MG63 (cell line): ENCODE data around the gene FUT7. TPM values are rescaled to one million over a fixed set of nuclear protein-coding genes. Genes with fewer than 3 reads are reported as not detected.

Experiments used
- DNase-seq: peaks from one replicate; pipeline ENCODE4 v3.0.0-alpha.2; 2020
- H3K27me3 ChIP-seq: fragments of 250-450 bp; sonication (Bioruptor Pico); 2 replicates; pipeline ENCODE4 v1.5.1; 2020; ENCODE audit warnings: mild to moderate bottlenecking, moderate library complexity
- H3K36me3 ChIP-seq: fragments of 250-450 bp; sonication (Bioruptor Pico); 2 replicates; pipeline ENCODE4 v1.5.1; 2020; ENCODE audit warnings: mild to moderate bottlenecking, moderate library complexity
- H3K4me3 ChIP-seq: fragments of 250-450 bp; sonication (Bioruptor Pico); 2 replicates; pipeline ENCODE4 v1.5.1; 2020; ENCODE audit warnings: mild to moderate bottlenecking, moderate library complexity
- H3K9me3 ChIP-seq: fragments of 250-450 bp; sonication (Bioruptor Pico); 2 replicates; pipeline ENCODE4 v1.5.1; 2020; ENCODE audit warnings: mild to moderate bottlenecking, moderate library complexity
- total RNA-seq: library from RNA; depleted of rRNA; stranded (reverse); fragments of >200 nt; shearing (Covaris generic); gene quantifications from 2 replicates; pipeline ENCODE4 v1.2.3, GENCODE V29; 2014; ENCODE audit warnings: low replicate concordance

Gene FUT7
- total RNA-seq, 1 experiment from 2014 or later, result not detected

GRCh38 chr9:137018761-137019559 is 12.9 kb downstream of the FUT7 start:
- no peak overlapping the region for H3K4me3 ChIP-seq
- no peaks in the 10 kb centered on the region; the same call in 1 of the 2 replicates for H3K36me3 ChIP-seq
- H3K27me3 ChIP-seq, result no peaks in the 10 kb centered on the region
- no peak for DNase-seq
- H3K9me3 ChIP-seq, result no peaks in the 10 kb centered on the region

DNA sequence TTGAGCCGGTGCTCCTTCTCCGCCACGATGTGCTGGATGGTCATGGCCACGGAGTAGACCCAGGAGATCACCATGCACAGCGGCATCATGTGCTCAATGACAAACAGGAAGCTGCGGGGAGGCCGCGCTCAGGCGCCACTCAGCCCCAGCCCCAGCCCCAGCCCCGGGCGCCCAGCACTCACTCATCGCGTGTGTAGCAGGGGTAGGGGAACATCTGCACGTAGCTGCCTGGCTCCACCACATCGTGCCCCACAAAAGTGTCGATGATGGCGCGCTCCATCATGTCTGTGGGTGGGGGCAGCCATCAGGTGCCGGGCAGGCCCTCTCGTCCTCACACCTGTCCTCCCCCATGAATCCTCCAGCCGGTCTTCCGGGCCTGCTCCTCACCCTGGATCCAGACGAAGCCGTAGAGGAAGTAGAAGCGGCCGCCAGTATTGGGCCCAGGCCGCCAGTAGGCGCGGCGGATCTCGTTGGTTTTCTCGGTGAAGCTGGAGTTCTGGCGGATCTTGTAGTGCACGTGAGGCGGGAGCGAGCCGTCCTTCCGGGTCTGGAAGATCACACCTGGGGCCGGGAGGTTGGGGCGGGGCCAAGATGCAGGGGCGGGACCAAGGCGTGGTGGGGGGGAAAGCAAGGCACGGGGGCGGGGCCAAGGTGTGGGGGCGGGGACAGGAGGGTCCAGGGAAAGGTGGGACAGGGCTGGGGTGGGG is 13.9 kb downstream of the FUT7 start:
- Histone ChIP-seq H3K9me3 (no peaks in the 10 kb centered on the region), H3K36me3 (no peaks in the 10 kb centered on the region; the same call in 1 of the 2 replicates), H3K4me3 (no peak overlapping the region), H3K27me3 (no peaks in the 10 kb centered on the region)
- no peak for DNase-seq

DNA sequence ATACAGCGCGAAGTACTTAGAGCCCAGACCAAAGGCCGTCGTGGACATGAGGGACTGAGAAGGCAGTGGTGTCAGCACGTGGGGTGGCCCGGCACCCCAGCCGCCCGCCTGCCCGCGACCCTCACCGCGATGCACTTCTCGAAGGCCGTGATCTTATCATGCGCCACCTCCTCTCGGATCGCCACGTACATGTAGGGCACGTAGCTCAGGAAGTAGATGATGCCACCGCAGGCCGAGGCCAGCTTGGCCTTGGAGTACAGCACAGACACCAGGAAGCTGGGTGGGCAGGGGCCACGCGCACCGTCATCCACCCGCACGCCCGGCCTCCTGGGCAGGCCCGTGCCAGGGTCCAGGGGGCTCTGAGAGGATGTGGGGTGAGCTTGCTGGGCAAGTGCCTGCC is 14.8 kb downstream of the FUT7 start:
- no peaks in the 10 kb centered on the region for H3K9me3 ChIP-seq
- H3K27me3 ChIP-seq, result no peaks in the 10 kb centered on the region
- DNase-seq, result no peak
- H3K4me3 ChIP-seq, result no peak overlapping the region
- no peaks in the 10 kb centered on the region for H3K36me3 ChIP-seq

GRCh38 chr9:137016436-137016835 is 15.5 kb downstream of the FUT7 start:
- H3K9me3 ChIP-seq, result no peaks in the 10 kb centered on the region
- DNase-seq, result no peak
- H3K4me3 ChIP-seq, result no peak overlapping the region
- H3K27me3 ChIP-seq, result no peaks in the 10 kb centered on the region
- H3K36me3 ChIP-seq, result no peaks in the 10 kb centered on the region

DNA sequence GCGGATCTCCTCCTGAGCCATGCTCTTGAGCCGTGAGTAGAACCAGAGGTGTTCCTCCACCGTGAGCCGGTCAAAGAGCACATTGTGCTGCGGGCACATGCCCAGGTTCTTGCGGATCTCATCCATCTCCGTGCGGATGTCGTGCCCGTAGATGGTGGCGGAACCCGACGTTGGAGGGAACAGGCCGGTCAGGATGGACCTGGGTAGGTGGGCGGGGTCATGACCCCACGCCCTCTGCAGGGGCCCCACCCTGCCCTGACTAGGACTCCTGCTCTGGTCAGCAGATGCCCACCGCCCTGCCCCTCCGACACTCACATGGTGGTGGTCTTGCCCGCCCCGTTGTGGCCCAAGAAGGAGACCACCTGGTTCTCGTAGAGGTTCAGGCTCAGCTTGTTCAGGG is 15.9 kb downstream of the FUT7 start:
- no peak for DNase-seq
- H3K27me3 ChIP-seq, result no peaks in the 10 kb centered on the region
- no peak overlapping the region for H3K4me3 ChIP-seq
- no peaks in the 10 kb centered on the region for H3K36me3 ChIP-seq
- no peaks in the 10 kb centered on the region for H3K9me3 ChIP-seq

DNA sequence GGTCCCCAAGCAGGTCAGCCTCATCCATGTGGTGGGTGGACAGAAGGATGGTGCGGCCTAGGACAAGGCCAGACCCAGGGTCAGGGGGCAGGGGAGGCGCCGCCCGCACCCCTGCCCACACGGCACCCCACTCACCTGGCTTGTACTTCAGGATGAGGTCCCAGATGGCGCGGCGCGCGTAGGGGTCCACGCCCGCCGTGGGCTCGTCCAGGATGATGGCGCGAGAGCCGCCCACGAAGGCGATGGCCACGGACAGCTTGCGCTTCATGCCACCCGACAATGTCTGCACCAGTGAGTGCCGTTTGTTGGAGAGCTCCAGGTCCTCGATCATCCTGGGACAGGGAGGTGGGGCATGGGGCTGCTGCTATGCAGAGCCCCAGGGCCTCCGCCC is 16.4 kb downstream of the FUT7 start:
- DNase-seq, result no peak
- Histone ChIP-seq H3K9me3 (no peaks in the 10 kb centered on the region), H3K4me3 (no peak overlapping the region), H3K36me3 (no peaks in the 10 kb centered on the region), H3K27me3 (no peaks in the 10 kb centered on the region)

- no peaks in the 10 kb centered on the region for H3K36me3 ChIP-seq
- H3K27me3 ChIP-seq, result no peaks in the 10 kb centered on the region
- H3K4me3 ChIP-seq, result no peak overlapping the region
- H3K9me3 ChIP-seq, result no peaks in the 10 kb centered on the region
- DNase-seq, result no peak
Observed at GRCh38 chr9:137014776-137015539, 16.9 kb downstream of the FUT7 start.

DNA sequence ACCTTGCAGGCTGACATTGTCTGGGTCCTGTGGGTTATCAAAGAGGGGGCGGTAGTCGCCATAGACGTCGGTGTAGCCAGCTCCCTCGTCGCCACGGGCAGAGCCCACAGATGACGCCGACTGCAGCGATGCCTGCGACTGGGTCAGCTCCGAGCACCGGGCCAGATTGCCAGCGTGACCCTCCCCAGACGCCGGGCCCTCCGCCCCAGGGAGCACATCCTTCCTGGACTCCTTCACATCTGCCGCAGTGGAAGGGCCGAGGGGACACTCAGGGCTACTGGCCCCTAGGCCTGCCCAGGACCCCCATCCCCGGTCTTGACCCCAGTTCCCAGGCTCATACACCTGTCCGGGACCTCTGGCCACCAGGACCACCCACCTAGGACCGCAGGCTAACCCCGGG is 17.7 kb downstream of the FUT7 start:
- Histone ChIP-seq H3K9me3 (no peaks in the 10 kb centered on the region), H3K4me3 (no peak overlapping the region), H3K36me3 (no peaks in the 10 kb centered on the region), H3K27me3 (no peaks in the 10 kb centered on the region)
- no peak for DNase-seq

DNA sequence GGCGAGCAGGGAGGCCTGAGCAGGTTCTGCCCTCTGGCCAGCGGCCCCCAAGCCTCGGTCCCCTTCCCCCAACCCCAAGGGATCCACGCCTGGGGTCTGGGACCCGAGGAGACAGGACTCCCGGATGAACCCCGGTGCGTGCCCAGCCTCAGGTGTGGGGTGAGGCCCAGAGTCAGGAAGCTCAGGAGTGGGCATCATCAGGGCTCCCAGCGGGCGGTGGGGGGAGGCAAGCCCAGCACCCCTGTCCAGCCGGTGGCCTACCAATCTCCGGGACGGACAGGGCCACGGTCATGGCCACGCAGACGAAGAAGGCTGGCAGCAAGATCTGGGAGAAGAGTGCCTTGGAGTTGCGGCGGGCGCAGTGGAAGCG is 18.3 kb downstream of the FUT7 start:
- H3K4me3 ChIP-seq, result no peak overlapping the region
- H3K36me3 ChIP-seq, result no peaks in the 10 kb centered on the region
- DNase-seq, result no peak
- H3K9me3 ChIP-seq, result no peaks in the 10 kb centered on the region
- no peaks in the 10 kb centered on the region for H3K27me3 ChIP-seq

DNA sequence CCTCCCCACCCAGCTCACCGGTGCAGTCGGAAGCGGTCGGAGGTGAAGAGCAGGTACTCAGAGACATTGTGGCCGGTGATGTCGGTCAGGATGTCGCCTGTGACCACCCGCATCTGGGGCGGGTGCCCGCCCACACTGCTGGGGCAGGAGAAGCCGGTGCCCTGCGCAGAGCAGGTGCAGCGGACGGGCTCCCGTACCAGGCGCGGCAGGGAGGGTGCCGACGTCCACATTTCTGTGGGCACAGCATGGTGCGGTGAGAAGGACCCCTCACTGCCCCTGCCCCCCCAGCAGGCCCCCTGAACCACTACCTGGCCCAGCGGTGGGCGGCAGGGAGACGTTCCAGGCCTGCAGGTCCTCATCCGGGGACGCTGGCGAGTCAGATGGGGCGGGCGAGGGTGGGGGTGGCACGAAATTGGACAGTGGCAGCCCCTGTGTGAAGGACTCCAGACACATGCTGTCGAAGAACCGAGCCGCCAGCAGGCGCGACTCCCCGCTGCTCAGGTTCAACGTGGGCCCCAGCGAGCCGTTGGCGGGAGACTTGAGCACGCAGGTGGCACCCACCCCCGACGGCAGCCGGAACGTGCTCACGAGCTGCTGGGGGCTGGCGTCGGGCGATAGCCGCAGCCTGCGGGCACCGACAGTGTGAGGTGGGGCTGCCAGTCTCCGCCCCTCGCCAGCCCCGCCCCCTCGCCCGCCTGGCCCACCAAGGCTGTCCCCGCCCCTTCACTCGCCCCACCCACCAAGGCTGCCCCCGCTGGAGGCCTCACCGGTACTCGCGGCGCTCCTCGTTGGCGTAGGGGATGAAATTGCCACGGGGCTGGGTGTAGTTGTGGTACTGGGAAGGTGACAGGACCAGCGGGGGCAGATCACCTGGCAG is 19.0 kb downstream of the FUT7 start:
- H3K9me3 ChIP-seq, result no peaks in the 10 kb centered on the region
- no peak overlapping the region for H3K4me3 ChIP-seq
- H3K36me3 ChIP-seq, result no peaks in the 10 kb centered on the region
- no peak for DNase-seq
- H3K27me3 ChIP-seq, result no peaks in the 10 kb centered on the region

- Histone ChIP-seq H3K27me3 (no peaks in the 10 kb centered on the region), H3K9me3 (no peaks in the 10 kb centered on the region), H3K4me3 (no peak overlapping the region), H3K36me3 (no peaks in the 10 kb centered on the region)
- no peak for DNase-seq
Observed at GRCh38 chr9:137011907-137012675, 19.8 kb downstream of the FUT7 start.

- no peaks in the 10 kb centered on the region for H3K9me3 ChIP-seq
- H3K4me3 ChIP-seq, result no peak overlapping the region
- H3K27me3 ChIP-seq, result no peaks in the 10 kb centered on the region
- H3K36me3 ChIP-seq, result no peaks in the 10 kb centered on the region
- no peak for DNase-seq
Observed at GRCh38 chr9:137011156-137011555, 20.7 kb downstream of the FUT7 start.

DNA sequence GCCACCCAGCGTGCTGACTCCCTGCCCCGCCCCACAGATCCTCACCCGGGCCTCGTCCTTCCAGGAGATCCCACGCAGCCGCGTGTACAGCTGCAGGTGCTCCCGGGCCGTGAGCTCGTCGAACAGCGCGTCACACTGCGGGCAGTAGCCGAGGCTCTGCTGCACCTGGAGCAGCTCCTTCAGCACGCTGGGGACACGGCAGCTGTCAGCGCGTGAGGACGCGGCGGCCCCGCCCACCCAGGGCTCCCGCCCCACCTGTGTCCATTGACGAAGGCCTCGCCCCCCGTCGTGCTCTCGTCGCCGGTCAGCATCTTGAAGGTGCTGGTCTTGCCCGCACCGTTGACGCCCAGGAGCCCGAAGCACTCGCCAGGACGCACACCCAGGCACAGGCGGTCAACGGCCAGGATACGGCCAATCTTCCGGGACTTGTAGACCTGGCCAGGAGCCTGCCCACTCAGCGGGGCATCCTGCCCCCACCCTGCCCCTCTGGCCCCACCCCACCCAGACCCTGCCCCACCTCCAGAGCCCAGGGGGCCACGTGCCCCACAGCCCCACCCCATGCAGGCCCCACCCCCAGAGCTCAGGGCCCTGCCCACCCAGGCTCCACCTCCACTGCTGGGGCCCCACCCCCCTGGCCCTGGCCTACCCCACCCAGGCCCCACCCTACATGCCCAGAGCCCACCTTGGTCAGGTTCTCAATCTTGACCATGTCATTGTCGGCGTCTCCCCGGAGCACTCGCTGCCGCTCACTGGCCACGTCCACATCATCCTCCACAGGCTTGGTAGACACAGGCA is 21.8 kb downstream of the FUT7 start:
- no peaks in the 10 kb centered on the region for H3K36me3 ChIP-seq

DNA sequence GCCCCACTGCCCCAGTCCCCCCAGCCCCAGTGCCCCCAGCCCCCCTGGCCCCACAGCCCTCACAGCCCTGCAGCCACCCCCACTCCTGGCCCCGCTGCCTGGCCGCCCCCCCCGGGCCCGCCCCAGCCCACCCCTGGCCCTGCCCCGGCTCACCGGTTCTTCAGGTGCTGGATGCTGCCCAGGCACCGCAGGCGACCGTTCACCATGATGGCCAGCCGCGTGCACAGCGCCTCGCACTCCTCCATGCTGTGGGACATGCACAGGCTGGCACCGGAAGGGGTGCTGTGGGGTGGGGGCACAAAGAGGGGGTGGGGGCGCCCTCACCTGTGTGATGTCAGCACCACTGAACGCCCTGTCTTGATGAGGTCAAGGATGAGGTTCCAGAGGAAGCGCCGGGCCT is 22.7 kb downstream of the FUT7 start:
- DNase-seq, result no peak
- Histone ChIP-seq H3K4me3 (no peak overlapping the region), H3K9me3 (no peaks in the 10 kb centered on the region), H3K36me3 (no peaks in the 10 kb centered on the region), H3K27me3 (no peaks in the 10 kb centered on the region)

More for the DNA sequence above, 21.8 kb downstream of the FUT7 start:
- no peak for DNase-seq
- Histone ChIP-seq H3K27me3 (no peaks in the 10 kb centered on the region), H3K4me3 (no peak overlapping the region), H3K9me3 (no peaks in the 10 kb centered on the region)

GRCh38 chr9:137008312-137008711 is 23.6 kb downstream of the FUT7 start:
- H3K4me3 ChIP-seq, result no peak overlapping the region
- H3K27me3 ChIP-seq, result no peaks in the 10 kb centered on the region
- no peaks in the 10 kb centered on the region for H3K9me3 ChIP-seq
- no peaks in the 10 kb centered on the region for H3K36me3 ChIP-seq
- no peak for DNase-seq
